OCI-LY3 (cell line): ENCODE measurements around the gene GRHL3.

Experiments
- EZH2phosphoT487 ChIP-seq: fragments of 200-600 bp; shearing (Covaris generic); IDR thresholded peaks from 2 replicates; pipeline ENCODE4 v1.6.1; 2018; ENCODE audit warnings: antibody characterized with exemption, mixed run types, low read depth
- TF ChIP-seq, protein P1 (sequence below): fragments of 200-600, 300-600 bp; sonication (generic); IDR thresholded peaks from 2 replicates; pipeline ENCODE4 v1.5.1; 2014; ENCODE audit warnings: antibody characterized with exemption, low read length, low read depth

DNA sequence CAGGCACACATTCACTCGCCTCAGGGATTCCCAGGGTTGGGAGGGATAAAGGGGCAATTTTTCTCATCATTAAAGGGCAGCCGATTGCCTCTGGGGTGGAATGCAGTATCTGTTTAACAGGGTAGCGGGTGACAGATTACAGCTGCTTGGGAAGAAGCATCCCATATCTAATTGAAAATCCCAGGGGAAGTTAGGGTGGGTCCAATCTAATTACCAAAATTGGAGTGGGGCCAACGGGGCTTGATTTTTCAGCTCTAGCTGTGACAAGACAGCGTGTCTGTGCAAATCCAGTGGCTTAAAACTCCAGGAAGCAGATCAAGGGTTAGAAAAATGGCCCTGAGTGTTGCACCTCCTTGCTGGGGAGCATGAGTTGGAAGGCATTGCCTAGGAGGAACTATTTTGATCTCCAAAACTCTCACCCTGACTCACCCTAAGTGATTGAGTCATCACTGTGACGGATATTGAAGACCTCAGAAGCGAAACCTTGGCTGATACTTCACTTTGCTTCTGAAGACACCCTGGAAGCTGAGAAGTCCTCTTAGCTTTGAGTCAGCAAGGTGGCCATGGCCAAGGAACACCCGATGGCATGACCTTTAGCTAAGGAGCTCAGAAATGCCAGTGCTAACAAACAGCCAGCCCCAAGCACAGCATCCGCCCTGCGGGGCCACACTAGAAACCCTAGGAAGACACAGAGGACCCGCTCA, 46.0 kb downstream of the GRHL3 start:
- TF ChIP-seq, protein P1, sequence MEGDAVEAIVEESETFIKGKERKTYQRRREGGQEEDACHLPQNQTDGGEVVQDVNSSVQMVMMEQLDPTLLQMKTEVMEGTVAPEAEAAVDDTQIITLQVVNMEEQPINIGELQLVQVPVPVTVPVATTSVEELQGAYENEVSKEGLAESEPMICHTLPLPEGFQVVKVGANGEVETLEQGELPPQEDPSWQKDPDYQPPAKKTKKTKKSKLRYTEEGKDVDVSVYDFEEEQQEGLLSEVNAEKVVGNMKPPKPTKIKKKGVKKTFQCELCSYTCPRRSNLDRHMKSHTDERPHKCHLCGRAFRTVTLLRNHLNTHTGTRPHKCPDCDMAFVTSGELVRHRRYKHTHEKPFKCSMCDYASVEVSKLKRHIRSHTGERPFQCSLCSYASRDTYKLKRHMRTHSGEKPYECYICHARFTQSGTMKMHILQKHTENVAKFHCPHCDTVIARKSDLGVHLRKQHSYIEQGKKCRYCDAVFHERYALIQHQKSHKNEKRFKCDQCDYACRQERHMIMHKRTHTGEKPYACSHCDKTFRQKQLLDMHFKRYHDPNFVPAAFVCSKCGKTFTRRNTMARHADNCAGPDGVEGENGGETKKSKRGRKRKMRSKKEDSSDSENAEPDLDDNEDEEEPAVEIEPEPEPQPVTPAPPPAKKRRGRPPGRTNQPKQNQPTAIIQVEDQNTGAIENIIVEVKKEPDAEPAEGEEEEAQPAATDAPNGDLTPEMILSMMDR = no peak
- no peak for TF ChIP-seq EZH2phosphoT487
